Measurements from ENCODE around the gene CCDC71L.

DNA sequence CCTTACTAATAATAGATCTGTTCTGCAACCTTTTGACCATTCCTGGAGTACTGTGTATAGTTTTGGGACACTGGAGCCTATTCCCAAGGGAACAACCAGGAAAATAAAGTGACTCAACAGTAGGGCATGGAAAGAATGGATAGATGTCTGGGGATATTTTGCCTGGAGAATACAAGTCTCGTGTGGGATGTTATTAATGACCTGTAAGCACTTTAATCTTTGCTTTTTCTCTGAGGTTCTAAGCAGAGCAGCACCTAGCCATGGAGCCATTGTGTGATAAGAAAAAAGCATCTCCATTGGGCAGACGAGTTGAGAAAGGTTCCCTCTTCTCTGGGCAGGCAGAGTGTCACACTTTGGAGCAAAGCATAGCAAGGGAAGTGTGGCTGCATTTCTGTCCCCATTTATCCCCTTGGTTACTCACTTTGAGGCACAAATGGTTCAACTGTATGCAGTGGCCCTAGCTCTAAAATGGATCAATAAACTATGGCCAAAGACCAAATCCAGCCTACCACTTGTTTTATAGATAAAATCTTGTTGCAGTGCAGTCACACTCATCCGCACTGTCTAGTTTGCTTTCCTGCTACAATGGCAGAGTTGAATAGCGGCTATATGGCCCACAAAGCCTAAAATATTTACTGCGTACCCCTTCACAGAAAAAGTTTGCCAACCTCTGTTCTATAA, 21.0 kb upstream of the CCDC71L start:
- TF ChIP-seq, protein P1, sequence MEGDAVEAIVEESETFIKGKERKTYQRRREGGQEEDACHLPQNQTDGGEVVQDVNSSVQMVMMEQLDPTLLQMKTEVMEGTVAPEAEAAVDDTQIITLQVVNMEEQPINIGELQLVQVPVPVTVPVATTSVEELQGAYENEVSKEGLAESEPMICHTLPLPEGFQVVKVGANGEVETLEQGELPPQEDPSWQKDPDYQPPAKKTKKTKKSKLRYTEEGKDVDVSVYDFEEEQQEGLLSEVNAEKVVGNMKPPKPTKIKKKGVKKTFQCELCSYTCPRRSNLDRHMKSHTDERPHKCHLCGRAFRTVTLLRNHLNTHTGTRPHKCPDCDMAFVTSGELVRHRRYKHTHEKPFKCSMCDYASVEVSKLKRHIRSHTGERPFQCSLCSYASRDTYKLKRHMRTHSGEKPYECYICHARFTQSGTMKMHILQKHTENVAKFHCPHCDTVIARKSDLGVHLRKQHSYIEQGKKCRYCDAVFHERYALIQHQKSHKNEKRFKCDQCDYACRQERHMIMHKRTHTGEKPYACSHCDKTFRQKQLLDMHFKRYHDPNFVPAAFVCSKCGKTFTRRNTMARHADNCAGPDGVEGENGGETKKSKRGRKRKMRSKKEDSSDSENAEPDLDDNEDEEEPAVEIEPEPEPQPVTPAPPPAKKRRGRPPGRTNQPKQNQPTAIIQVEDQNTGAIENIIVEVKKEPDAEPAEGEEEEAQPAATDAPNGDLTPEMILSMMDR (IDR thresholded peaks at IDR 0.05), result no peak
- no peak for TF ChIP-seq POLR2AphosphoS5 (IDR thresholded peaks at IDR 0.05; ENCODE audit: low read depth, low read length)
- TF ChIP-seq, protein P2, sequence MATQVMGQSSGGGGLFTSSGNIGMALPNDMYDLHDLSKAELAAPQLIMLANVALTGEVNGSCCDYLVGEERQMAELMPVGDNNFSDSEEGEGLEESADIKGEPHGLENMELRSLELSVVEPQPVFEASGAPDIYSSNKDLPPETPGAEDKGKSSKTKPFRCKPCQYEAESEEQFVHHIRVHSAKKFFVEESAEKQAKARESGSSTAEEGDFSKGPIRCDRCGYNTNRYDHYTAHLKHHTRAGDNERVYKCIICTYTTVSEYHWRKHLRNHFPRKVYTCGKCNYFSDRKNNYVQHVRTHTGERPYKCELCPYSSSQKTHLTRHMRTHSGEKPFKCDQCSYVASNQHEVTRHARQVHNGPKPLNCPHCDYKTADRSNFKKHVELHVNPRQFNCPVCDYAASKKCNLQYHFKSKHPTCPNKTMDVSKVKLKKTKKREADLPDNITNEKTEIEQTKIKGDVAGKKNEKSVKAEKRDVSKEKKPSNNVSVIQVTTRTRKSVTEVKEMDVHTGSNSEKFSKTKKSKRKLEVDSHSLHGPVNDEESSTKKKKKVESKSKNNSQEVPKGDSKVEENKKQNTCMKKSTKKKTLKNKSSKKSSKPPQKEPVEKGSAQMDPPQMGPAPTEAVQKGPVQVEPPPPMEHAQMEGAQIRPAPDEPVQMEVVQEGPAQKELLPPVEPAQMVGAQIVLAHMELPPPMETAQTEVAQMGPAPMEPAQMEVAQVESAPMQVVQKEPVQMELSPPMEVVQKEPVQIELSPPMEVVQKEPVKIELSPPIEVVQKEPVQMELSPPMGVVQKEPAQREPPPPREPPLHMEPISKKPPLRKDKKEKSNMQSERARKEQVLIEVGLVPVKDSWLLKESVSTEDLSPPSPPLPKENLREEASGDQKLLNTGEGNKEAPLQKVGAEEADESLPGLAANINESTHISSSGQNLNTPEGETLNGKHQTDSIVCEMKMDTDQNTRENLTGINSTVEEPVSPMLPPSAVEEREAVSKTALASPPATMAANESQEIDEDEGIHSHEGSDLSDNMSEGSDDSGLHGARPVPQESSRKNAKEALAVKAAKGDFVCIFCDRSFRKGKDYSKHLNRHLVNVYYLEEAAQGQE (IDR thresholded peaks at IDR 0.05; ENCODE audit: insufficient read depth in 1 of 2, low read depth in 2 of 2, low read length in 1 of 2), result no peak
